PFSK-1 (cell line): ENCODE measurements around the gene SMTNL1.

Experiments used
- POLR2AphosphoS5 ChIP-seq: IDR thresholded peaks from 2 replicates; pipeline ENCODE4 v1.6.1; 2012; ENCODE audit warnings: low read depth, mild to moderate bottlenecking, control low read depth, low read length, moderate library complexity
- TAF1 ChIP-seq: IDR thresholded peaks from 2 replicates; pipeline ENCODE4 v1.6.1; 2012; ENCODE audit warnings: low read length, control low read depth, borderline replicate concordance; ENCODE audit not compliant: insufficient read depth

GRCh38 chr11:57513452-57513795, 24.0 kb upstream of the SMTNL1 start:
- no peak for TF ChIP-seq POLR2AphosphoS5
- no peak for TF ChIP-seq TAF1
